ENCODE data around the gene LFNG.

LFNG gene

DNA sequence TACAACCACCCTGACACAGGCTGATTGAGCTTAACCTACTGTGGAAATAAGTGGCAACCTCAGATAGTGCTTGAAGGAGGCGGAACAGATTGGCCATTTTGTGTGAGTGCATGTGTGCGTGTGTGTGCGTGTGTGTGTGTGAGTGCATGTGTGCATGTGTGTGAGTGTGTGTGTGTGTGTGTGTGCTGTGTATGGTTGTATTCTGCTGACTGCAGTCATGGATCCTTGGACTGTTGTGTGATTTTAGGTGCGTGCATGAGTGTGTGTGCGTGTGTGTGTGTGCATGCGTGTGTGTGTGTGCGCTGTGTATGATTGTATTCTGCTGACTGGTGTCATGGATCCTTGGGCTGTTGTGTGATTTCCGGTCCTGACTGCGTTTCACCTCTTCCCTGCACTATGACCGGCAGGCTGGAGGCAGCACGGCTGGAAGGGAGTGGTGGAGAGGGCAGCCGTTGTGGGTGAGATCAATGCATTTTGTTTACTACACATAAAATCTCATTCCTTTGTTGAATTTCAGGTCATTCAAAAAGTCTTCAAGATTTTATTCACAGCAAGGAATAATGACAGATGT lies 45.5 kb downstream of the LFNG start:
- H3K4me3 ChIP-seq (ENCODE audit: control insufficient read depth, low read depth, low read length) = no peak overlapping the region
- DNase-seq (ENCODE audit: low read depth) = no peak
- TF ChIP-seq, protein P1, sequence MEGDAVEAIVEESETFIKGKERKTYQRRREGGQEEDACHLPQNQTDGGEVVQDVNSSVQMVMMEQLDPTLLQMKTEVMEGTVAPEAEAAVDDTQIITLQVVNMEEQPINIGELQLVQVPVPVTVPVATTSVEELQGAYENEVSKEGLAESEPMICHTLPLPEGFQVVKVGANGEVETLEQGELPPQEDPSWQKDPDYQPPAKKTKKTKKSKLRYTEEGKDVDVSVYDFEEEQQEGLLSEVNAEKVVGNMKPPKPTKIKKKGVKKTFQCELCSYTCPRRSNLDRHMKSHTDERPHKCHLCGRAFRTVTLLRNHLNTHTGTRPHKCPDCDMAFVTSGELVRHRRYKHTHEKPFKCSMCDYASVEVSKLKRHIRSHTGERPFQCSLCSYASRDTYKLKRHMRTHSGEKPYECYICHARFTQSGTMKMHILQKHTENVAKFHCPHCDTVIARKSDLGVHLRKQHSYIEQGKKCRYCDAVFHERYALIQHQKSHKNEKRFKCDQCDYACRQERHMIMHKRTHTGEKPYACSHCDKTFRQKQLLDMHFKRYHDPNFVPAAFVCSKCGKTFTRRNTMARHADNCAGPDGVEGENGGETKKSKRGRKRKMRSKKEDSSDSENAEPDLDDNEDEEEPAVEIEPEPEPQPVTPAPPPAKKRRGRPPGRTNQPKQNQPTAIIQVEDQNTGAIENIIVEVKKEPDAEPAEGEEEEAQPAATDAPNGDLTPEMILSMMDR (conservative IDR thresholded peaks at IDR 0.05; ENCODE audit: control insufficient read depth, insufficient read depth, low read depth, low read length) = no peak

DNA sequence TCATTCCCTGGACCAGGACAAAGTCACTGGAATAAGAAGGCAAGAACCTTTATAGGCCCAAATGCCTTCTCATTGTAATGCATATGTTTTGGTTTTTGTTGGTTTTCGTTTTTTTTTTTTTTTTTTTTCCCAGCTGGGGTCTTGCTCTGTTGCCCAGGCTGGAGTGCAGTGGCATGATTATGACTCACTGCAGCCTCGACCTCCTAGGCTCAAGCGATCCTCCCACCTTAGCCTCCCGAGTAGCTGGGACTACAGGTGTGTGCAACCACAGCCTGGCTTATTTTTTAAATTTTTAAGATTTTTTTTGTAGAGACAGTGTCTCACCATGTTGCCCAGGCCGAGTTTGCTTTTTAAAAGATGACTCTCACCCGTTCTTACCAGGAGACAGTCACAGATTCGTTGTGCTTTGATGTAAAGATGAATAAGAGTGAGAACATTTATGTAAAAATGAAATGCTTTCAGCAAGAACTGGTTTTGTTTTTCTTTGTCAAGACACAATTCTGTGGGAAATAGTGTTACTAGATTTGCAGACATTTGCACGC lies 46.8 kb downstream of the LFNG start:
- TF ChIP-seq, protein P1 (conservative IDR thresholded peaks at IDR 0.05; ENCODE audit: control insufficient read depth, insufficient read depth, low read depth, low read length) = no peak
- no peak overlapping the region for H3K4me3 ChIP-seq (ENCODE audit: control insufficient read depth, low read depth, low read length)
- DNase-seq (ENCODE audit: low read depth) = peak; percentile 6

- TF ChIP-seq, protein P1 (conservative IDR thresholded peaks at IDR 0.05; ENCODE audit: control insufficient read depth, insufficient read depth, low read depth, low read length) = no peak
- H3K4me3 ChIP-seq (ENCODE audit: control insufficient read depth, low read depth, low read length) = peak overlapping the region; percentile 12
- peak; percentile 16 for DNase-seq (ENCODE audit: low read depth)
Measured at GRCh38 chr7:2566890-2567678, 47.5 kb downstream of the LFNG start.

- TF ChIP-seq, protein P1 (conservative IDR thresholded peaks at IDR 0.05; ENCODE audit: control insufficient read depth, insufficient read depth, low read depth, low read length) = peak; percentile 66
- no peak overlapping the region for H3K4me3 ChIP-seq (ENCODE audit: control insufficient read depth, low read depth, low read length)
- peak; percentile 61 for DNase-seq (ENCODE audit: low read depth)
Measured at GRCh38 chr7:2567679-2568278, 48.2 kb downstream of the LFNG start.

DNA sequence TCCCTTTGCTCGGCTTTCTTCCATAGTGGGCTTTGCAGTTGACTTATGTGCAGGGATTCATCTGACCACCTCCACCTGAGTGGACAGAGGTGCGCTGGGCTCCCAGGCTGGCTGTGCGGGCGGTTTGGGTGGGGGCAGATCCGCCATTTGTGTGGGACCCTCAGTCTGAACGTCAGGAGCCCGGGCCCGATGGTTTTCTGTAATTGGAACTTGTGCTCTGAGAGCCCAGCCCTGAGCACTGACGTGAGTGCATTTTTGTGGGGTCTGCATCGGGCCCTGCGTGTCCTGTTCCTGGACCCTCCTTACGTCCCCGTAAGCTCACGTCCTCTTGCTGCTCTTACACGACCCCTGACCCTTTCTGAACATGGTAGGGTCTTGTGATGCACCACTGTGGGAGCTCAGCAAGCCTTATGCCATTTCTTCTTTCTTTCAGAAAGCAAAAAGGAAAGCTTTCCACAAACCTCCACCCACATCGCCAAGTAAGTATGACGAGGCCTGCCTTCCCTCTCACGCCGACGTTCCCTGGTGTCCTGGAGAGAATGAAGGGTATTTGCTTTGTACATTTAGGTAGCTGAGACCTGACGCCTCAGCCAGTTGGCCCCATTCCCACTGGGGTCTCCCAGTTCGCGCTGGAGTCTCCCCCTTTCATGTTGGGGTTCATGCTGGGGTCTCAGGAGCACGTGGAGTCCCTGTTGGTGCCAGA lies 49.1 kb downstream of the LFNG start:
- H3K4me3 ChIP-seq (ENCODE audit: control insufficient read depth, low read depth, low read length) = no peak overlapping the region
- DNase-seq (ENCODE audit: low read depth) = no peak
- TF ChIP-seq, protein P1 (conservative IDR thresholded peaks at IDR 0.05; ENCODE audit: control insufficient read depth, insufficient read depth, low read depth, low read length) = no peak

DNA sequence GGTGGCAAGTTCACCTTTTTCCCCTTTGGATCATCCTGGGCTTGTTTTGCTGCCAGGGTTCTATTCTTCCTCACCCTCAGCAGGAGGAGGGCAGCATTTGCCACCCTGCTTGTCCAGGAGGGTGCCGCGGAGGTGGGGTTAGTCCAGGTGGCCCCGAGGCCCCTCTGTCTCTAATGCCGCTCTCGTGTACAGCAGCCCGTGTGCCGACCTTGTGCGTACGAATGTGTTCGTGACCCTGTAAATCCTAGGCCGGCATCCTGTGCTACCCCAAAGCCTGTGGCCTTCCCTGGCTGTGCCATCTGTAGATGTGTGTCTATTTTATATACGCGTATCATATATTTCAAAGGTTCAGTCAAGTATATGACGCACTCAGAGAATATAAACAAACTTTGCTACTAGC lies 49.8 kb downstream of the LFNG start:
- no peak overlapping the region for H3K4me3 ChIP-seq (ENCODE audit: control insufficient read depth, low read depth, low read length)
- DNase-seq (ENCODE audit: low read depth) = no peak

More for the DNA sequence above, 49.8 kb downstream of the LFNG start:
- TF ChIP-seq, protein P1 (conservative IDR thresholded peaks at IDR 0.05; ENCODE audit: control insufficient read depth, insufficient read depth, low read depth, low read length) = no peak

Measured in fibroblast of mammary gland (primary cell).